H7 (cell line): ENCODE results near the gene TEX2. TPM values are rescaled to one million over a fixed set of nuclear protein-coding genes. Genes with fewer than 3 reads are reported as not detected.

Experiments
- DNase-seq: peaks from one replicate; pipeline ENCODE4 v3.0.0; 2012
- H3K27me3 ChIP-seq: 2 replicates; pipeline ENCODE4 v1.6.0; 2011; ENCODE audit warnings: mild to moderate bottlenecking, low read length; ENCODE audit not compliant: control insufficient read depth, insufficient read depth
- H3K36me3 ChIP-seq: replicated peaks from 2 replicates; pipeline ENCODE4 v1.5.1; 2011; ENCODE audit warnings: low read length; ENCODE audit not compliant: control insufficient read depth, insufficient read depth
- H3K4me3 ChIP-seq: 2 replicates; pipeline ENCODE4 v1.5.1; 2011; ENCODE audit warnings: low read depth, mild to moderate bottlenecking, control low read depth, low read length, moderate library complexity; ENCODE audit not compliant: insufficient read depth
- total RNA-seq: library from RNA; depleted of rRNA; stranded (reverse); fragments of >200 nt; shearing (Covaris generic); gene quantifications from 2 replicates; pipeline ENCODE4 v1.2.3, GENCODE V29; 2014

TEX2 gene
- total RNA-seq, 1 experiment from 2014 or later: 4.7 TPM

- no peak for DNase-seq
- peaks cover 2% of the 10 kb centered on the region for H3K36me3 ChIP-seq
- H3K27me3 ChIP-seq: no peaks in the 10 kb centered on the region
- no peak overlapping the region for H3K4me3 ChIP-seq
These were observed 100.5 kb downstream of the TEX2 start for GRCh38 chr17:64162554-64162953.

GRCh38 chr17:64161380-64162176 is 101.5 kb downstream of the TEX2 start:
- no peak for DNase-seq
- Histone ChIP-seq H3K4me3 (no peak overlapping the region), H3K27me3 (no peaks in the 10 kb centered on the region), H3K36me3 (no peaks in the 10 kb centered on the region)

GRCh38 chr17:64160378-64160777 is 102.7 kb downstream of the TEX2 start:
- DNase-seq: no peak
- H3K36me3 ChIP-seq: no peaks in the 10 kb centered on the region

GRCh38 chr17:64158831-64159590 is 104.0 kb downstream of the TEX2 start:
- no peak for DNase-seq

More at GRCh38 chr17:64160378-64160777, 102.7 kb downstream of the TEX2 start:
- H3K27me3 ChIP-seq: no peaks in the 10 kb centered on the region
- no peak overlapping the region for H3K4me3 ChIP-seq

GRCh38 chr17:64158406-64158805 is 104.7 kb downstream of the TEX2 start:
- Histone ChIP-seq H3K4me3 (no peak overlapping the region), H3K27me3 (no peaks in the 10 kb centered on the region), H3K36me3 (no peaks in the 10 kb centered on the region)
- DNase-seq: no peak

More at GRCh38 chr17:64158831-64159590, 104.0 kb downstream of the TEX2 start:
- H3K27me3 ChIP-seq: no peaks in the 10 kb centered on the region
- H3K4me3 ChIP-seq: no peak overlapping the region
- H3K36me3 ChIP-seq: no peaks in the 10 kb centered on the region

- no peak overlapping the region for H3K4me3 ChIP-seq
- H3K36me3 ChIP-seq: no peaks in the 10 kb centered on the region
- H3K27me3 ChIP-seq: no peaks in the 10 kb centered on the region
- DNase-seq: peak; percentile 50
These were observed 105.3 kb downstream of the TEX2 start for GRCh38 chr17:64157669-64158180.

GRCh38 chr17:64156670-64157069 is 106.4 kb downstream of the TEX2 start:
- Histone ChIP-seq H3K36me3 (no peaks in the 10 kb centered on the region), H3K27me3 (no peaks in the 10 kb centered on the region), H3K4me3 (no peak overlapping the region)
- no peak for DNase-seq

- DNase-seq: peak; percentile 27
- Histone ChIP-seq H3K27me3 (no peaks in the 10 kb centered on the region), H3K36me3 (no peaks in the 10 kb centered on the region), H3K4me3 (no peak overlapping the region)
These were observed 107.1 kb downstream of the TEX2 start for GRCh38 chr17:64155751-64156544.

- no peak for DNase-seq
- Histone ChIP-seq H3K4me3 (no peak overlapping the region), H3K36me3 (no peaks in the 10 kb centered on the region), H3K27me3 (no peaks in the 10 kb centered on the region)
These were observed 107.9 kb downstream of the TEX2 start for GRCh38 chr17:64155129-64155528.

GRCh38 chr17:64154717-64155116 is 108.3 kb downstream of the TEX2 start:
- no peaks in the 10 kb centered on the region for H3K27me3 ChIP-seq
- DNase-seq: peak; percentile 58
- H3K4me3 ChIP-seq: no peak overlapping the region
- H3K36me3 ChIP-seq: no peaks in the 10 kb centered on the region

- Histone ChIP-seq H3K4me3 (no peak overlapping the region), H3K27me3 (no peaks in the 10 kb centered on the region), H3K36me3 (no peaks in the 10 kb centered on the region)
- peak; percentile 32 for DNase-seq
These were observed 108.8 kb downstream of the TEX2 start for GRCh38 chr17:64154313-64154695.

- DNase-seq: no peak
- H3K27me3 ChIP-seq: no peaks in the 10 kb centered on the region
- H3K4me3 ChIP-seq: no peak overlapping the region
- no peaks in the 10 kb centered on the region for H3K36me3 ChIP-seq
These were observed 109.3 kb downstream of the TEX2 start for GRCh38 chr17:64153565-64154312.

- no peak overlapping the region for H3K4me3 ChIP-seq
- H3K27me3 ChIP-seq: no peaks in the 10 kb centered on the region
- no peaks in the 10 kb centered on the region; the same call in 1 of the 2 replicates for H3K36me3 ChIP-seq
- DNase-seq: no peak
These were observed 110.5 kb downstream of the TEX2 start for GRCh38 chr17:64152428-64153125.
